ENCODE data around the gene ITSN1. TPM values are rescaled to one million over a fixed set of nuclear protein-coding genes. Genes with fewer than 3 reads are reported as not detected.

Gene ITSN1
- total RNA-seq, 1 donor = 57.0 TPM

DNA sequence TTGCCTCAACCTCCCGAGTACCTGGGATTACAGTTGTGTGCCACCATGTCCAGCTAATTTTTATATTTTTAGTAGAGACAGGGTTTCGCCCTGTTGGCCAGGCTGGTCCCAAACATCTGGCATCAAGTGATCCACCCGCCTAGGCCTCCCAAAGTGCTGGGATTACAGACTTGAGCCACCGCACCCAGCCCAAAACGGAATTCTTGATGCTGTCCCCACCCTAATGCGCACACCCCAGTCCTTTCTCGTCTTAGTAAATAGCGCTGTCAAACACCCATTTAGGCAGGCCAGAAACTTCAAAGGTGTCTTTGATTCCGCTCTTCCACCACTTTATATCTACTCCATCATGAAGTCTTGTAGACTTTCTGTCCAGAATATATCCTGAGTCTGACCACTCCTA lies 35.1 kb downstream of the ITSN1 start:
- H3K4me3 ChIP-seq (ENCODE audit: low read depth, low read length) = no peak overlapping the region
- TF ChIP-seq, protein P1, sequence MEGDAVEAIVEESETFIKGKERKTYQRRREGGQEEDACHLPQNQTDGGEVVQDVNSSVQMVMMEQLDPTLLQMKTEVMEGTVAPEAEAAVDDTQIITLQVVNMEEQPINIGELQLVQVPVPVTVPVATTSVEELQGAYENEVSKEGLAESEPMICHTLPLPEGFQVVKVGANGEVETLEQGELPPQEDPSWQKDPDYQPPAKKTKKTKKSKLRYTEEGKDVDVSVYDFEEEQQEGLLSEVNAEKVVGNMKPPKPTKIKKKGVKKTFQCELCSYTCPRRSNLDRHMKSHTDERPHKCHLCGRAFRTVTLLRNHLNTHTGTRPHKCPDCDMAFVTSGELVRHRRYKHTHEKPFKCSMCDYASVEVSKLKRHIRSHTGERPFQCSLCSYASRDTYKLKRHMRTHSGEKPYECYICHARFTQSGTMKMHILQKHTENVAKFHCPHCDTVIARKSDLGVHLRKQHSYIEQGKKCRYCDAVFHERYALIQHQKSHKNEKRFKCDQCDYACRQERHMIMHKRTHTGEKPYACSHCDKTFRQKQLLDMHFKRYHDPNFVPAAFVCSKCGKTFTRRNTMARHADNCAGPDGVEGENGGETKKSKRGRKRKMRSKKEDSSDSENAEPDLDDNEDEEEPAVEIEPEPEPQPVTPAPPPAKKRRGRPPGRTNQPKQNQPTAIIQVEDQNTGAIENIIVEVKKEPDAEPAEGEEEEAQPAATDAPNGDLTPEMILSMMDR (IDR thresholded peaks at IDR 0.05; ENCODE audit: insufficient read depth, low read depth, low read length) = no peak

GRCh38 chr21:33680870-33681269 lies 38.6 kb downstream of the ITSN1 start:
- TF ChIP-seq, protein P1 (IDR thresholded peaks at IDR 0.05; ENCODE audit: insufficient read depth, low read depth, low read length) = no peak
- no peak for DNase-seq (ENCODE audit: low read depth)
- no peak overlapping the region for H3K4me3 ChIP-seq (ENCODE audit: low read depth, low read length)

More for the DNA sequence above, 35.1 kb downstream of the ITSN1 start:
- no peak for DNase-seq (ENCODE audit: low read depth)

DNA sequence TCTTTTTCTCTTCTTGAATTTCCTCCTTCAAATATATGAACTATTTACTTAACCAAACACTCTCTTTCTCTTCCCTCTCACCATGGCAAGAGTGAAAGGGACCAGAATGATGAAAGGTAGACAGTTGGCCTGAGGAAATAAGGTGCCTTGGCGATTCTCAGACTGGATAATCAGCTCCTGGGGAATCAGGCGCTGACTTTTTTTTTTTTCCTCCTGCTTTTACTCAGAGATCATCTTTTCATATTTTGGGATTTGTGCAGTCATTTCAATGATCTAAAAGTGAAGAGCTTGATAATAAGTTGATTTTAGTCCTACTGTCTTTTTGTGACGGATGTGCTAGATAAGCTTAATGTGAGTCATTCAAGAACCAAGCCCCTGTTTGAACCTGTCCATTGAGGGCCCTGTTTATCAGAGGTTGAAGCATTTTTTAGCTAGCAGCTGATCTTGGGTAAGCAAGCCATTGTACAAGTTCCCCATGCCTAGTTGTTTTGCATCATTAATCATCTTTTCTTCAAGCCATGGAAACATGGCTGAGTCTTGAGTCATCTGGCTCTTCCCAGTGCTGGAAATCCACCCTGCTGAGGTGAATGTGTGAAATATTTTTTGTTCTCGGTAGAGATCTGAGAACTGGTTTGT lies 40.8 kb downstream of the ITSN1 start:
- no peak overlapping the region for H3K4me3 ChIP-seq (ENCODE audit: low read depth, low read length)
- TF ChIP-seq, protein P1 (IDR thresholded peaks at IDR 0.05; ENCODE audit: insufficient read depth, low read depth, low read length) = no peak
- DNase-seq (ENCODE audit: low read depth) = peak; percentile 84

DNA sequence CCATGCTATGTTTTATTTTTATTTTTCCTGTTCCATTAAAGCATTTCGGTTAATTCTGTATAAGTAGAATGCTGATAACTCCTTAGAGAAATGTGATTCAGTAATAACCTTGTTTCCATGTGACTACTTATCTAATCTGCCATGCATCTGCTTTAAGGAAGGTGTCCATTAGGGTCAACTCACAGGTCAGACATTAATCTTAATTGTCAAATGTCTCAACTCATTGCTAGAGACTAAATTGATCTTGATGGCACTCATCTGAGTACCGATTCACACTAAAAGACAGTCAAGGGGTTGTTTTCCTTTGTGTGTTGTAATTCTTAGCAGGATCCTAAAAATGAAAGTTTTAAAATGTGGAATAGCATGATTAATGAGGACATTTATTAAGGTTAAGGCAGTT lies 41.8 kb downstream of the ITSN1 start:
- H3K4me3 ChIP-seq (ENCODE audit: low read depth, low read length) = no peak overlapping the region
- DNase-seq (ENCODE audit: low read depth) = no peak
- TF ChIP-seq, protein P1 (IDR thresholded peaks at IDR 0.05; ENCODE audit: insufficient read depth, low read depth, low read length) = no peak

- no peak overlapping the region for H3K4me3 ChIP-seq (ENCODE audit: low read depth, low read length)
- TF ChIP-seq, protein P1 (IDR thresholded peaks at IDR 0.05; ENCODE audit: insufficient read depth, low read depth, low read length) = no peak
- no peak for DNase-seq (ENCODE audit: low read depth)
Observed at GRCh38 chr21:33684923-33685560, 42.7 kb downstream of the ITSN1 start.

DNA sequence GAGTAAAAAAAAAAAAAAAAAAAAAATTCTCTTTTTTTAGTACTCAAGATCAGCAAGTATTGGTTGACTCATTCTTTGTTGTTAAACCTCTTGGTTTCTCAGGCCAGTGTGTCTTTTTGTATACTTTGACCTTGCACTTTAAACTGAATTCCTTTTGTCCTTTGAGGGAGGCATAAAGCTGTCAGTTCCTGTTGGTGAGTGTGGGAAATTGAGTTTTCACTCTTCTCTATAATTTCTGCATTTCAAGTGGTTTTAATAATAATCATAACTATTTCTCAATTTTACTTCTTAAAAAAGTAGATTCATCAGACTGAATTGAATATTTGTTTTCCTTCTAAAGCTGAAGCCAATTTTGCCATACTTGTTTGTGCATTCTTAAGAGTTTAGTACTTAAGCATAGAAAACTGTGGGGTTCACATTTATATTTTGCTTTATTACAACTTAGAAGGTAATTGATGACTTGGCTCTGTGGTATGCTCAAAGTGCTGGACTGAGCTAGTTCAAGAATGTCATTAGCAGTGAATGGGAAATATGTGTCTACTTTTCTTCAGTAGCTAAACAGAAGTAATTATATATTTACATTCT lies 43.4 kb downstream of the ITSN1 start:
- no peak overlapping the region for H3K4me3 ChIP-seq (ENCODE audit: low read depth, low read length)
- TF ChIP-seq, protein P1 (IDR thresholded peaks at IDR 0.05; ENCODE audit: insufficient read depth, low read depth, low read length) = no peak
- peak; percentile 74 for DNase-seq (ENCODE audit: low read depth)
